HepG2 (cell line): ENCODE results near the gene DOCK3. TPM values are rescaled to one million over a fixed set of nuclear protein-coding genes. Genes with fewer than 3 reads are reported as not detected.

Source experiments
- AKAP8 ChIP-seq: sonication (generic); formaldehyde crosslinking; IDR thresholded peaks from 2 replicates; pipeline ENCODE4 v1.5.1; 2020; ENCODE audit warnings: mild to moderate bottlenecking, missing genetic modification reagents
- CEBPG ChIP-seq: IDR thresholded peaks from 2 replicates; pipeline ENCODE4 v1.6.1; 2016
- CREB3 ChIP-seq: sonication (generic); formaldehyde crosslinking; IDR thresholded peaks from 2 replicates; pipeline ENCODE4 v1.5.0; 2020; ENCODE audit warnings: missing genetic modification reagents
- ELF3 ChIP-seq: IDR thresholded peaks from 2 replicates; pipeline ENCODE4 v1.6.1; 2016; ENCODE audit warnings: missing genetic modification reagents, missing compliant biosample characterization
- FOXK1 ChIP-seq: sonication (generic); formaldehyde crosslinking; IDR thresholded peaks from 2 replicates; pipeline ENCODE4 v1.4.0; 2020; ENCODE audit warnings: low read depth, missing genetic modification reagents, borderline replicate concordance
- GATAD1 ChIP-seq: IDR thresholded peaks from 2 replicates; pipeline ENCODE4 v1.6.1; 2016; ENCODE audit warnings: missing genetic modification reagents, missing compliant biosample characterization
- HNRNPK ChIP-seq: fragments of 200-400 bp; formaldehyde crosslinking; IDR thresholded peaks from 2 replicates; pipeline ENCODE4 v1.6.1; 2018; ENCODE audit warnings: low read length, low read depth, moderate library complexity, mild to moderate bottlenecking; ENCODE audit not compliant: poor library complexity, severe bottlenecking
- KDM1A ChIP-seq: IDR thresholded peaks from 2 replicates; pipeline ENCODE4 v1.6.1; 2016; ENCODE audit warnings: missing compliant biosample characterization
- MAF1 ChIP-seq: sonication (generic); formaldehyde crosslinking; IDR thresholded peaks from 2 replicates; pipeline ENCODE4 v1.5.0; 2020; ENCODE audit warnings: missing genetic modification reagents, borderline replicate concordance
- REPIN1 ChIP-seq: sonication (generic); formaldehyde crosslinking; IDR thresholded peaks from 2 replicates; pipeline ENCODE4 v1.8.0; 2022; ENCODE audit warnings: missing genetic modification reagents, low read depth, mild to moderate bottlenecking, borderline replicate concordance
- SKI ChIP-seq: fragments of 450-650 bp; IDR thresholded peaks from one replicate; pipeline ENCODE4 v1.6.1; 2018; ENCODE audit warnings: mild to moderate bottlenecking; ENCODE audit not compliant: partially characterized antibody
- SP1 ChIP-seq, 2 experiments: fragments of 450-650 bp in 1 of 2; sonication (generic) in 1 of 2; formaldehyde crosslinking in 1 of 2; IDR thresholded peaks; 2 replicates each; pipeline versions ENCODE4 v1.4.0 to v1.6.1; 2016 to 2020; ENCODE audit warnings: missing genetic modification reagents in 1 of 2
- TCF12 ChIP-seq, 2 experiments: fragments of 450-650 bp in 1 of 2; sonication (generic) in 1 of 2; formaldehyde crosslinking in 1 of 2; IDR thresholded peaks; 2 replicates each; pipeline versions ENCODE4 v1.6.1 to v1.8.0; 2017 to 2022; ENCODE audit warnings: antibody characterized with exemption in 1 of 2, mild to moderate bottlenecking in 1 of 2, missing genetic modification reagents in 1 of 2, moderate library complexity in 1 of 2
- ZNF362 ChIP-seq: sonication (generic); formaldehyde crosslinking; IDR thresholded peaks from 2 replicates; pipeline ENCODE4 v1.4.0; 2020; ENCODE audit warnings: missing genetic modification reagents, mild to moderate bottlenecking, borderline replicate concordance
- ZNF414 ChIP-seq: sonication (generic); formaldehyde crosslinking; IDR thresholded peaks from 2 replicates; pipeline ENCODE4 v1.5.0; 2020; ENCODE audit warnings: missing genetic modification reagents
- ZNF883 ChIP-seq: sonication (generic); formaldehyde crosslinking; IDR thresholded peaks from 2 replicates; pipeline ENCODE4 v1.5.1; 2020; ENCODE audit warnings: mild to moderate bottlenecking, missing genetic modification reagents; ENCODE audit errors: not compliant biosample characterization
- ZSCAN29 ChIP-seq: sonication (generic); formaldehyde crosslinking; conservative IDR thresholded peaks from 2 replicates; pipeline ENCODE4 v1.4.0; 2020; ENCODE audit warnings: mild to moderate bottlenecking, missing genetic modification reagents
- polyA plus RNA-seq, 8 experiments: library from polyadenylated mRNA; depleted of rRNA in 3 of 8; stranded (reverse) in 7 of 8; unstranded in 1 of 8; fragments of >200 nt; fragmentation: Illumina TruSeq in 4 of 8; extraction: Trizol in 4 of 8; gene quantifications; 2 replicates each; pipeline versions ENCODE4 v1.2.1 to v1.2.3, GENCODE V29; 2011 to 2016; ENCODE audit warnings: low read depth in 4 of 8, missing spikeins in 1 of 8, mixed read lengths in 1 of 8; ENCODE audit not compliant: insufficient read depth in 1 of 8
- total RNA-seq, 5 experiments: library from RNA; depleted of rRNA; stranded (reverse); fragments of >200 nt; fragmentation: Illumina TruSeq; extraction: Trizol; gene quantifications; 2 replicates each; pipeline ENCODE4 v1.2.3, GENCODE V29; 2016; ENCODE audit warnings: low read depth in 1 of 5
- TF ChIP-seq, protein P1 (sequence below): IDR thresholded peaks from 2 replicates; pipeline ENCODE4 v1.6.1; 2016; ENCODE audit warnings: low read depth, borderline replicate concordance
- TF ChIP-seq, protein P2 (sequence below): IDR thresholded peaks from 2 replicates; pipeline ENCODE4 v1.6.1; 2016; ENCODE audit warnings: mild to moderate bottlenecking, missing biosample characterization, missing genetic modification reagents
- TF ChIP-seq, protein P3 (sequence below): sonication (generic); formaldehyde crosslinking; IDR thresholded peaks from 2 replicates; pipeline ENCODE4 v1.8.1; 2023; ENCODE audit warnings: mild to moderate bottlenecking, moderate library complexity, missing genetic modification reagents
- TF ChIP-seq, protein P4 (sequence below): sonication (generic); formaldehyde crosslinking; IDR thresholded peaks from 2 replicates; pipeline ENCODE4 v1.5.1; 2020; ENCODE audit warnings: mild to moderate bottlenecking, missing genetic modification reagents

Gene DOCK3
- total and polyA plus RNA-seq, 2 of the 13 experiments (the other 11 are each of a cell fraction or from before 2014, with no cell fraction given), result not detected

- TF ChIP-seq, protein P1, sequence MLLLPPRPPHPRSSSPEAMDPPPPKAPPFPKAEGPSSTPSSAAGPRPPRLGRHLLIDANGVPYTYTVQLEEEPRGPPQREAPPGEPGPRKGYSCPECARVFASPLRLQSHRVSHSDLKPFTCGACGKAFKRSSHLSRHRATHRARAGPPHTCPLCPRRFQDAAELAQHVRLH (CRISPR knock-in tag), result peak; percentile 67; the same call in 1 of the 2 replicates
- no peak for TF ChIP-seq SP1 (IDR thresholded peaks at IDR 0.05)
- TF ChIP-seq SP1 (CRISPR knock-in tag; IDR thresholded peaks at IDR 0.05), result peak; percentile 89
- TF ChIP-seq HNRNPK, result peak; percentile 22
- peak; percentile 49 for TF ChIP-seq ELF3 (CRISPR knock-in tag)
- 0 out of 2 replicates have a peak, but pooled peaks have one; percentile 23 for TF ChIP-seq ZSCAN29 (CRISPR knock-in tag)
- TF ChIP-seq, protein P2, sequence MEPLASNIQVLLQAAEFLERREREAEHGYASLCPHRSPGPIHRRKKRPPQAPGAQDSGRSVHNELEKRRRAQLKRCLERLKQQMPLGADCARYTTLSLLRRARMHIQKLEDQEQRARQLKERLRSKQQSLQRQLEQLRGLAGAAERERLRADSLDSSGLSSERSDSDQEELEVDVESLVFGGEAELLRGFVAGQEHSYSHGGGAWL (CRISPR knock-in tag), result peak; percentile 84
- TF ChIP-seq, protein P3, sequence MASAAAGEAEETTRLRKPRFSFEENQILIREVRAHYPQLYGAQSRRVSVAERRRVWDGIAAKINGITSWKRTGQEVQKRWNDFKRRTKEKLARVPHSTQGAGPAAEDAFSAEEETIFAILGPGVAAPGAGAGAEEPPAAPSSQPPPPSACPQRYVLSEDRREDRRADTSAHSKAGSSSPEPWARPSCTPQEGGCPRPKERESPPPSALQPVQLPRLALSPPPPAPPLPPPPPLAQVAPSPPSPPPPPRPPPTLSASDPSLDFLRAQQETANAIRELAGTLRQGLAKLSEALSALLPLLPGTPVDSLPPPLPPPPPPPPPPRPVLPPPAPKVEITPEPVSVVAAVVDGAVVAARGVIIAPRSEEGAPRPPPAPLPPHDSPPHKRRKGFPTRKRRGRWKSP, result peak; percentile 68
- peak; percentile 87; the same call in 1 of the 2 replicates for TF ChIP-seq ZNF414 (CRISPR knock-in tag)
- TF ChIP-seq, protein P4, sequence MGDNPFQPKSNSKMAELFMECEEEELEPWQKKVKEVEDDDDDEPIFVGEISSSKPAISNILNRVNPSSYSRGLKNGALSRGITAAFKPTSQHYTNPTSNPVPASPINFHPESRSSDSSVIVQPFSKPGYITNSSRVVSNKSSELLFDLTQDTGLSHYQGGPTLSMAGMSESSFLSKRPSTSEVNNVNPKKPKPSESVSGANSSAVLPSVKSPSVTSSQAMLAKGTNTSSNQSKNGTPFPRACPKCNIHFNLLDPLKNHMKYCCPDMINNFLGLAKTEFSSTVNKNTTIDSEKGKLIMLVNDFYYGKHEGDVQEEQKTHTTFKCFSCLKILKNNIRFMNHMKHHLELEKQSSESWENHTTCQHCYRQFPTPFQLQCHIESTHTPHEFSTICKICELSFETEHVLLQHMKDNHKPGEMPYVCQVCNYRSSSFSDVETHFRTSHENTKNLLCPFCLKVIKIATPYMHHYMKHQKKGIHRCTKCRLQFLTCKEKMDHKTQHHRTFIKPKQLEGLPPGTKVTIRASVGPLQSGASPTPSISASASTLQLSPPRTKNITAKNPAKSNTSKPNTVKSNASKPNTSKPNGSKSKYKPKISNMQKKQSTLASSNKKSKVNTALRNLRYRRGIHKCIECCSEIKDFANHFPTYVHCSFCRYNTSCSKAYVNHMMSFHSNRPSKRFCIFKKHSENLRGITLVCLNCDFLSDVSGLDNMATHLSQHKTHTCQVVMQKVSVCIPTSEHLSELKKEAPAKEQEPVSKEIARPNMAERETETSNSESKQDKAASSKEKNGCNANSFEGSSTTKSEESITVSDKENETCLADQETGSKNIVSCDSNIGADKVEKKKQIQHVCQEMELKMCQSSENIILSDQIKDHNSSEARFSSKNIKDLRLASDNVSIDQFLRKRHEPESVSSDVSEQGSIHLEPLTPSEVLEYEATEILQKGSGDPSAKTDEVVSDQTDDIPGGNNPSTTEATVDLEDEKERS, result no peak
- TF ChIP-seq REPIN1 (CRISPR knock-in tag), result peak; percentile 90
- peak; percentile 47 for TF ChIP-seq ZNF883 (CRISPR knock-in tag)
- TF ChIP-seq SKI, result peak; percentile 60
- TF ChIP-seq CREB3 (CRISPR knock-in tag), result no peak
- TF ChIP-seq KDM1A (CRISPR knock-in tag), result no peak
- TF ChIP-seq MAF1 (CRISPR knock-in tag), result no peak
- no peak for TF ChIP-seq TCF12 (IDR thresholded peaks at IDR 0.05)
- 0 out of 2 replicates have a peak, but pooled peaks have one; percentile 18 for TF ChIP-seq TCF12 (CRISPR knock-in tag; IDR thresholded peaks at IDR 0.05)
- TF ChIP-seq FOXK1, result peak; percentile 82; the same call in 1 of the 2 replicates
- TF ChIP-seq AKAP8 (CRISPR knock-in tag), result peak; percentile 74; the same call in 1 of the 2 replicates
- peak; percentile 93 for TF ChIP-seq GATAD1 (CRISPR knock-in tag)
- TF ChIP-seq CEBPG, result peak; percentile 54
- TF ChIP-seq ZNF362 (CRISPR knock-in tag), result peak; percentile 75; the same call in 1 of the 2 replicates
Measured at GRCh38 chr3:51391075-51391565, 716.4 kb downstream of the DOCK3 start, which contains the start of gene RBM15B (continued).
